Stimulated activated CD4-positive, alpha-beta T cell treated with anti-CD3 and anti-CD28 coated beads, Interleukin-4, amount 100 ng/mL, for 24 hours (primary cell): ENCODE results near the gene PLXNA4.

Source experiments
- DNase-seq: peaks from one replicate; pipeline ENCODE4 v3.0.0-alpha.2; 2020

Gene PLXNA4

DNA sequence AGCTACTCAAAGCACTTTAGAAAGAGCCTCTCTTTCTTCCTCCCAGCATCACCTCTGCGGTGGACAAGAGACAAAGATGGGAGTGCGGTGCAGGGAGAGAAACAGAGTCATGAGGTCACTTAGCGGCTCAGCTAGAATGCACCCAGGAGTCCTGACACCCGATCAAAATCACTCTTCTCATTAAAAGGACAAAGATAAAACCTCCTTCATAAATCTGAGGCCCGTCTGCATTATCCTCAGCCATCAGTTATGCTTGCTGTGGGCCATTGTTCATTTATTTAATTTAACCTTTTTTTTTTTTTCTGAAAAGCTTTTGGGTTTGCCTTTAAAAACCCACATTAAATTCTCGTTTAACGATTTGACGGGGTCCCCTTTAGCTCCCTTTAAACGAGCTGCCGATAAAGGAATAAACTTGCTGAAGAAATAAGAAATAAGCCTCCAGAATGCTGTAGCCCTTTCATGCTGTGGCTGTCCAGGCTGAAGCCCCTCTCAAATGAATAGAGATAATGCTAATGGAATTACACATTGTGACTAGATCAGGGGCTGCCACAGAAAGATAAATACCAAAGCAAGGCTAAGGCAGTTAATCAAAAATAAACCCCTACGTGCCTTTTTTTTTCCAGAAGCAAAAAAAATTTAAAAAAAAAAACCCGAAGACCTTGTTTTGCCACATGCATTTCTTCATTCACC lies 16.1 kb upstream of the PLXNA4 start:
- DNase-seq: no peak

DNA sequence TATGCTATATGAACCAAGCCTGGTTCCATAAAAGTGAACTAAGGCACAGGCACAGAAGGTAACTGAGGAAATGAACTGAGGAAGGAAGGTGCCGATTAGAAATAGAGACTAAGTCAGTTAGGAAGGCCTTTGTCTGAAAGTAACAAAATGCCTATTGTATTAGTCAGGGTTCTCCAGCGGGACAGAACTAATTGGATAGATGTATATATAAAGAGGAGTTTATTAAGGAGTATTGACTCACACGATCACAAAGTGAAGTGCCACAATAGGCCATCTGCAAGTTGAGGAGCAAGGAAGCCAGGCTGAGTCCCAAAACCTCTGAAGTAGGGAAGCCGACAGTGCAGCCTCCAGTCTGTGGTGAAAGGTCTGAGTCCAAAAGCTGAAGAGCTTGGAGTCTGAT lies 13.9 kb upstream of the PLXNA4 start:
- DNase-seq: no peak

DNA sequence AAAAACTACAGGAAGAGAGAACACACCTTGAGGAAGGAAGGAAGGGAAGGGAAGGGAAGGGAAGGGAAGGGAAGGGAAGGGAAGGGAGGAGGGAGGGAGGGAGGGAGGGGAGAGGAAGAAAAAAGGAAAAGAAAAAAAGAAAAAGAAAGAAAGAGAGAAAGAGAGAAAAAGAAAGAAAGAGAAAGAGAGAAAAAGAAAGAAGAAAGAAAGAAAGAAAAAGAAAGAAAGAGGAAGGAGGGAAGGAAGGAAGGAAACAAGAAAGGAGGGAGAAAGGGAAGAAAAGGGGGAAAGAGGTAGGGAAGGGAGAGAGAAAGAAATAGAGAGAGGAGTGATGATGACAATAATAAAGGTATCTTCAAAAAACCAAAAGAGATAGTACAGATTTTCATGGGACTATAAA lies 12.3 kb upstream of the PLXNA4 start:
- no peak for DNase-seq

DNA sequence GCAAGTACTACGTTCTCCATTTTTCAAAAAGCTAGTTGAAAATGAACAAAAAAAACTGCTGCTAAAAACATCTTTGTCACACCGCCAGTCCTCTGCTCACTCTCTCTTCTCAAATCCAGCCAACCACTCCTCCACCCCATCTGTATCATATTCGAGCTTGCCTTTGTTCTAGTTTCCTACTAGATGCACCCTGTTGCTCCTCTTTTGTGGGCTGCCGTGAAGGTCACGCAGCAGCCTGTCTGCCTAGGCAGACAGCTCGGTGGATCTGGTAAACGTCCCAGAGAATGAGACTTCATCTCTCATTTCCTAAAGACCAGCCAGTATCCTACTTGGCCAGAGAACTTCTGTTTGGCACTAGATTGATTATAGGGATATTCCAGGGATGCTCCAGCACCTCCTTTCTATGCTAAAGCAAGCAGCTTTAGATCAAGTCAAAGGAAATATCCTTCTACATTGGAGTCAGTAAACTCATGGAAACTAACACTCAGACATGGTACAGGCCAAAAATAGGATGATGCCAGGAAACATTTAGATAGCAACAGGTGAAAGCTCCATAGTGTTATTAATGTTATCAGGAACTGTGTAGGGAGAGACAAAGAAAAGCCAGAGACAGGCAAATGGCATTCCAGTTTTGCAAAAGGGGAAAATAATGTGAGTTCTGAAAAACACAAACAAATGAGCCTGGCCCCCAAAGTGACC lies 8.7 kb upstream of the PLXNA4 start:
- no peak for DNase-seq

DNA sequence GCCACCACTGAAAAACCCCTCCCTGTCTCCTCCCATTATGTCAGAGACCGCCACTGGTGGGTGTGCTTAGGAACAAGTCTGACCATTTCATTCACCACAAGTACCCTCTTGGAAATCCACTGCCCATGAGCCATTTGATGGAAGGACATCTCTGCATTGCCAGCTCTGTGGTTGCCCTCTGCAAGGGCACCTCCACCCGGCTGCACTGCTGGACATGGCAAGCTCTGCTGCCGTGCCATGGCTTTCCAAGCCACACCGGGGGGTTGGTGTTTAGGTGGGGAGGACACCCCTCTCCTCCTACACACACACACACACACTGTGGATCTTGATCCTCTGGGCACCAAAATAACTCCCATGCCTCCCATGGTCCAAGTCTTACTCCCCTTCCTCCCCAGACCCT lies 5.2 kb upstream of the PLXNA4 start:
- no peak for DNase-seq

DNA sequence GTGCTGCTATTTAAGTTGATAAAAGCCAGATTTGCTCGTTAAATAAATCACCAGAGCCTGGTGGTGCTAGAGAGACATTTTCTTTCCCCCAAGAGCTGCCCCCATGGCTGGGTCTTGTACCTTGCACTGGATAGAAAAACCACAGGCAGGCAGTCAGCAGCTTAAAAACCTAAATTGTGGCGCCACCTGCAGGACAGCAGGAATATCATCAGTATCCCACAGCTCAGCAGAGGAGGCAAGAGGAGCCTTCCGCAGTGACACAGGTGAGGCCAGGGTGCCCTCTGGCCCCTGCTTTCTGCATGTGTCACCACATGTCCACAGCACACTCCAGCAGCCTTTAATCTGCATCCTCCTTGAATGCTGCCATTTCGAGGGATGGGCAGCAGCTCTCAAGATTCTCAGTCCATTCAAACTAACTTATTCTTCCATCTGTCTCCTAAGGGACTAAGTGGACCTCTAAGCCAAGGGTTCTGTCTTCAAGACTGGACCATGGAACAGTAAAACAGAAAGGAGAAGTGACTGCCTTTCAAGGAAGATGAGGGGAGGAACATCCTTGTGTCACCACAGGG lies 4.5 kb upstream of the PLXNA4 start:
- DNase-seq: peak; percentile 64

DNA sequence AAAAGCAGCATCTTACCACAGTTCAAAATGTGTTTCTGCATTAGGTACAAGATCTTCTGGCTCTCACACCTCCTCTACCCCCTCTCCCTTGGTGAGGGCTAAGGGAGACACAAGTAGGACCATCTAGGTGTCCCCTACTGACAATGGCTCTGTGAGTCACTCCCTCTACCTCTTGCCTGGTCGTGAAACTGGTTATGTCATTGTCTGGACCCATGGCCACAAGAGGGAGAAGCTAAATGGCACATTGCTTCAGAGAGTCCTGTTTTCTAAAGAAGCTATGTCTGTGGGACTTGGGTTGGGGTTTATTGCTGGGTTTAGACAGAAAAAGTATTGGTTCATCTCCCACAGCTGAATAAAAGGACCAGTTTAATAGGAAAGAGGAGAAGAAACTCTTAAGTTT lies 4.0 kb upstream of the PLXNA4 start:
- DNase-seq: no peak

DNA sequence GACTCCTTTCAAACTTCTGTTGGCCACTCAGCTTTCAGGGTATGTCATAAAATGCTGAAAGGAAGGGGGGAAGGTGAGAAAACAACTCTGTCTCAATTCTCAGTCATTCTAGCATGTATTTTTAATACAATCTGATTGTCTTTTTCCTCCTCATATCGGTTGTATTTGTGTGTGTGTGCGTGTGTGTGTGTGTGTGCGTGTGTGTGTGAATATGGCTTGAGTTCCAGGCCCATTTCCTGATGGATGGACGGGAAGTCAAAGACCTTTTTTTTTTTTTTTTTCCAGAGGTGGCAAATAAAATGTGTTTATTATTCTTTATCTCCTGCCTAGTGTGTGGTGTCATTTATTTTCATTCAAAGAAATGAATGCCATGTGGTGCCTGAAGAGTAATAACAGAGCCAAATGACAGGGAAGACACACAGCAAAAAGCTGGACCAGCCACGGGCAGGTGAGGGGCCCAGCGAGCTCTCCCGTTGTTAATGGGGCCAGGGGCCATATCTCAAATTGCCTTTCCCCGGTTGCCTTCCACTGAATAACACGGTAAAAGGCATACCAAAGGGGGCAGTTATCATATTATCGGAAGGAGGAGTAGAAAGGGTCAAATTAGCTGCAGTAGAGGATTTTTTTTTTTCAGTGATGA lies 3.1 kb upstream of the PLXNA4 start:
- DNase-seq: no peak

DNA sequence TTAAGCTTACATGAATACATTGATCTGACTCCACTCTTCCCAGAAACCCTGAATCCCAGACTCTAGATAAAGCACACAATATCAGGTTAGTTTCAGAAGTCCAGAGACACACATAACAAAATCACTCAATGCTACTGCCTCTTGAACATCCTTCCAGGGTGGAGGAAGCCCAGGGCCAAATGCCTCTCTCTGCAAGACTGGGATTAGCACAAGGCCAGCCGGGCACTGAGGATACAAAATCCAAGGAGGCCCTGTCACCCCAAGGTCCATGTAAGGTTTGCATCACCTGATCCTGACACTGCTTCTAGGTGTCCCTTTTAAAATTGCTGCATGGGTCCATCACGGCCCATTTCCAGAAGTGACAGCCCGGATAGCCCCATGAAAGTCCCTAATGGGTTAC lies 2.6 kb upstream of the PLXNA4 start:
- no peak for DNase-seq

DNA sequence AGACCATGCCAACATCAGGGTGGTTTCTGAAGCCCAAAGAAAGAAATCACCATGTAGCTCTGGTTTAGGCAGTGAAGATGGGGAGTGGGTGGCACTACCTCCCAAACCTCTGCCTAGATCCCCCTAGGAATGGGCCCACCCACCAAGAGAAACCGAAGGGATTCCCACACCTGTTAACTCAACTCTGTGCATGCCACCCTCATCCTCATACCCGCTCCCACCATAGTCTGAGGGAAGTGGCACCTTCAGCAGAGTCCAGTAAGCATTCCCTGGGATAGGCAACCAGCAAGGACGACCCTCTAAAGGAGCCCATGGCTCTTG lies 1.7 kb upstream of the PLXNA4 start:
- DNase-seq: no peak

DNA sequence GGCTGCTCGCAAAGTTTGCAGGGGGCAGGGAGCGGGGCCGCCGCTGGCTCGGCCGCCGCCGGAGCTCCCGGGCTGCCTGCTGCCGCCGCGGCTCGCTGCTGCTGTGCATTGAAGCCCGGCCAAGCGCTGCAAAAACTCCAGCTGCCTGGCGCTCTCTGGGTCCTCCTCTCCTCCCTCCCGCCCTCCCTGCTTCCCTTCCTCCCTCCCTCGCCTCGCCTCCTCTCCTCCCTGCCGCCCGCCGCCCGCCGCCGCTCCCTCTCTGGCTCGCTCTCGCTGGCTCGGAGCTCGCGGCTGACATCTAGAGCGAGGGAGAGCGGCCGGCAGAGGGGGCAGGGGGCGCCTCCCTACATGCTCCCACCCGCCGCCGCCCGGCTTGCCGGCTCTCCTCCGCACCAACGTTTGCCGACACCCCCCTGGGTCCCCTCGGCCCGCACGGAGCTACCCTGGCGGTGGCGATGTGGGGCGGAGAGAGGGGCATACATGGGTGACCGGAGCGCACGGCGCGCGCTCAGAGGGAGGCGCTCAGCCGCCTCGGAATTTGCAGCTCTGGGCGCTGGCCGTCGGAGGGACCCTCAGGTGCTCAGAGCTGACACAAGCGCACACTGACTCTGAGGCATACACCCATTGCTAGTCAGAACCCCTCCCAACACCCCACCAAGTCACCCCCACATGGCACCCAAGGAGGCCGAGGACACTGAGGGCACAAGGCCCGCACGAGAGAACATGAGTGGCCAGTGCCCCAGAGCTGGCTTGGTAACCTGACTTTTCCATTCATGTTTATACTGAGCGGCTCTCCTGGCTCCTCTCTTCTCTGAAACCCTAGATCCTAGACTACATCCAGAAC lies 1.2 kb upstream of the PLXNA4 start:
- DNase-seq: no peak

DNA sequence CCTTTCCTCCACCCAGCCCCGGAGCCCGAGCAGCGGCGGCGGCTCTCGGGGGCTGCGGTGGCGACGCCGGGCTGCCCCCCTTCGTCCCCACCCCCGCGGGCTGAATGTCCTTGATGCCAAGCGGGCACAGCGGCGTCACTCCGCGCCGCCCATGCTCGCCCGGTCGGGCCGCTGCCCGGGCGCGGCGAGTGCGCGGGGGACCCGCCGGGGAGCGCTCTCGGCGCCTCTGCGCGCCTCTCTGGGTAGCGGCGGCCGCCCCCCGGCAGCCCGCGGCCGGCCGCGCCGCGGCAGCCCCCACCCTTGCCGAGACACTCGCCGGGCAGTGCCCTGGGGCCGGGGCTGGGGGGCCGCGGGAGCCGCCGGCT lies 433 bp upstream of the PLXNA4 start:
- no peak for DNase-seq

DNA sequence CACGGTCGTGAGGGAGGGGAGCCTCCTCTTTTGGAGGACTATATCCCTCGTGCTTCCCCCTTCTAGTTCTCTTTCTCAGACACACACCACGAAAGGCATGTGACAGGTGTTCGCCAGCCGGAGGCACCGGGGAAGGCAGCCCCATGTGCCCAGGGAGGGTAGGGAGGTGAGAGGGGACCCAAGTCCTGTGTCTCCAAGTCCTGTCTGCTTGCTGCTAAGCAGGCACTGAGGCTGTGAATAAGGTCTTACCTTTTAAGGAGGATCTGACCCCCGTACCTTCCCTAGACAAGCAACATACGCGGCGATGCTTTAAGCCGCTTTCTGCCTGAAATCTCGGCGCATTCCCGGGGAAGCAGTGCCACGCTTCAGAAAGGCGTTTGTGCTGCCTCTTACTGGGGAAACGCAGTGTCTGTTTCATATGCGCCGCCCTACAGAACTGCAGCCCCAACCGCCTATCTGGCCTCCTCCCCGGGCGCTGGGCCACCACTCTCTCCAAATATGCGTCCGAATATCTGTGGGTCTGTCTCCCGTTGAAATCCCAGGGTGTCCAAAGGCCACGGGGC lies 770 bp downstream of the PLXNA4 start:
- DNase-seq: no peak

DNA sequence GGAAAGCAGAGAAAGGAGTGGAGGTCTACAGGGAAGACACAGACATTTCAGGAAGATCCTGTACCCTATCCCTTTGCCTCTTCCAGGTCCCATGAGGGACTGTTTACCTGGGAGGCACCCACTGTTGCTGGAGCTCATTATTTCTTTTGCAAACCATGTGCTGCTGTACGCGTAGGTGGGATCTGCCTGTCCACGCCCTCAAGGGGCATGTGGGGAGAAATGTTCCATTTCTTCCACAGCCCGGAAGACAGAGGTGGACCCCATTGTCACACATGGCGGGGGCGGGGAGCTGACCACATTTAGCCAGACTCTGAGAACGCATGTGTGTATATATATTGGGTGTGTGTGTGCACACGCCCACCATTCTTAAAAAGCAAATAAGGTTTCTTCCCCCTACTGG lies 2.0 kb downstream of the PLXNA4 start:
- DNase-seq: no peak

DNA sequence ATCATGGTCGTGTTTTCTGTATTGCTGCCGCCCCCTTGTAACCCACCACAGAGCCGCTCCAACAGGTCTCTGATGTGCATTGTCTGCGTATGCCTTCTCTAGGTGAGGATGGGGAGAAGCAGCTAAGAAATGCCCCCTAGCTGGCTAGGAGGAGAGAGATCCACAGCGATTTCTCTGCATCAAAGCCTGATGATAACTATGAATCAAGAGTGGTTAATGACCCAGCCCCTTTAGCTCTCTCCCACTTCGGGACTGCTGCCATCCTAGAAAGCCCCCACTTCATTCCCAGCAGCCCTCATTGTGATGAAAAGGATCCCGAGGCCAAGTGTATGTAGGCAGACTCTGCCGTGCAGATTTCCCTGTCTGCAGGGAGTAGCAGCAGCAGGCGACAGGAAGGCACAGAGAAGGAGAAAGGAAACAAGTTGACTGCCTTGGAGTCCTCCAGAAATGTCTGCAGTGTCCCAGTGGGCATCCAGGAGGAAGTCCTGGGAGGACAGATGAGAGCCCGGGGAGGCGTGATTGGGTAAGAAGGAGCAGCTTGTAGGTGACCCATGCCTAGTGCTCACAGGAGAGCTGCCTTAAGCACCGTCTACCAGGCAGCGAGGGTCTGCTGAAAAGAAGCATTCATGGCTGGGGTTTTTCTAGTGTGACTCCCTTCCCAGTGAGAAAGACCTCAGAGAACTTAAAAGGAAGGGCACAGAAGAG lies 2.9 kb downstream of the PLXNA4 start:
- DNase-seq: no peak

DNA sequence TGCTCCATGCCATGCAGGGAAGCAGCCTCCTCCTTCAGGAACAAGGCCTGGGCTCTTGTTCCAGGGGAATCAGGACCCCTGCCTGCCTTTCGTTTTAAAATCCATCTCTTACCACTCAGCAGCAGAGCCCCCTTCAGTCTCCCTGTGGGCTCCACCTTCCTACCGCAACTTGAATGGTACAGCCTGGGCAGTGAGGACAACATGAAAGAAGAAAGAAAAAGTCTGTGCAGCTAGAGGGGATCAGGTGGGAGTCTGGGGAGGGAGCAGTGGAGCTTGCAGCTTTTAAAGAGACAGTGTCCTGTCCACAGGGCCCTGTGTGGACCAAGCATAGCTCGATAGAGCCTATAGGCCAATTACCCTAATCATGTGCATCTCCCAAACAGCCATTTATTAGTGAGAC lies 3.7 kb downstream of the PLXNA4 start:
- DNase-seq: no peak

DNA sequence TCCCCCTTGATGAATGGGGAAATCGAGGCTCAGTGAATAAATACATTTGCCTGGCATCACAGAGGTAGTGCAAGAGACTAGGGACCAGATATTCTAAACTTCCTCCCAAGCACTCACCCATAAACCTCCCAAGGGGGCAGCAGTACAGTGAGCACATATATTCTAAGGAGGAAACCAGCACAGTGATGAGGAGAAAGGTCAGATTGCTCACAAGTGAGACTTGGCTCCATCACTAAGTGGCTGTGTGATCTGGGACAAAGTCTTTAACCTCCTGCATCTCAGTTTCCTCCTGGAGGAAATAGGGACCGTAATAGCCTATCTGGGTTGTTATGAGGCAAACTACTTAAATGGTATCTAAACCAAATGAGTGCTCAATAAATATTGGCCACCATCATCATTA lies 4.3 kb downstream of the PLXNA4 start:
- DNase-seq: no peak

DNA sequence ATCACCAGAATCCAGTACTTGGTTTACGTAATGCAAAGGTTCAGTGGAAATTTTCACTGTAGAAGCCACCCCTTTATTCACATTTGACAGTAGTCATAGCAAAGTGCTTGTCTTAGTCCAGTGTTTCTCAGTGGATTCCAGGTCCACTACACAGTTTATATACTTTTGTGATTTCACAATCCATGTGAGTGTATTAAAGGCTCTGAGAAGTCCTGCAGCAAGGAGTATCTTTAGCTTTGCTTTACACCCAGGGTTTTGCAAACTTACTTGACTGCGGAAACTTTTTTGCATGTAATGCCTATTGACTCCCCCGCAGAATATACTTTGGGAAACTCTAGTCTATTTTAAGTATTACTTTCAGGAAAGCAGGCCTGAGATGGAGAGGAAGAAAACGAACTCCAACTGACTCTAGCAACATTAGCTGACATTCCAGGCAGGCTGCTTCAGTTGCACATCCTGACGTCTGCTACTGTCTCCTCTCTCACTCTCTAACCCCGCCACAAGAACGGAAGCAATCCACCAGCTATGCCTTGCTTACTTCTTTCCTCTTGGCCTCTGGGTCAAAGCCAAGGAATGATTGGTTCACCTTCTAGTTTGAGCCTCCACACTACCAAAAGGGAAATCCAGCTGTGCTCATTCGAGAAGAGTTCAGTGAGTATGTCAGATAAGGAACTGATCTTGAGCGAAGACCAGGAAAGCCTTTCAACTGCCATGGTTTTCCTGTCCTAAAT lies 6.2 kb downstream of the PLXNA4 start:
- DNase-seq: no peak

DNA sequence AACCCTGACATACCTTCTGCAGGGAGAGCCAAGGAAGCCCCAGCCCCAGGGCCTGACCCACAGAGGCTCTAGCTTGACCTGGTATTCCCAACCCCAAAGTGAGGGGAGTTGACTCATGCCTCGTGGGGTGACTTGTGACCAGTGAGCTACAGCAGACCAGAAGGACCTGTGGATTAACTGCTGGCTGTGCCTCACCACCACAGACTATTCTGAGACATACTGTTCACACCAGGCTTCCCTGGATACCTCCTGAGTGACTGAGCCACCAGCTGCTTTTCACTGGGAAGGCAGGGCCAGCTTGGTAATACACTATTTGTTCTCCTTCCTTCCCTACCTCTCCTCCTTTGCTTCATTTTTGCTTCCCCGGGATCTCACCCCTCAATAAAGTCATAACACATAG lies 7.3 kb downstream of the PLXNA4 start:
- DNase-seq: no peak

DNA sequence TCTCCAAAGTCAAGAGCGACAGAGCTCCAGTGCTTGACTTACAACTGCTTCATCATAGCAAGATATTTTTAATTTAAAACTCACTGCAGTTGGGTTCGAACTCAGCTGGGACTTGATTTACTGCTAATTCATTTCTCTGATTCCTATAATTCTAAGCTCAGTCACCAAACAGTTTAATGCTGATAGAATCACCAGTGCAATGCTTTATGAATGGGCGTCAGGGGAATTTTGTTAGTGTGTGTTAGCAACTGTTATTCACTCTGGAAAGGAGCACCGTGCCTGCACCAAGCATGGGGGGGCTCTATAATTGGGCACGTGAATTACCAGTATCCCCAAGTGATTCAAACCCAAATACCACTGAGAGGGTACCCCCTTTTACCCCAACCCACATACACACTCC lies 10.4 kb downstream of the PLXNA4 start:
- DNase-seq: no peak

DNA sequence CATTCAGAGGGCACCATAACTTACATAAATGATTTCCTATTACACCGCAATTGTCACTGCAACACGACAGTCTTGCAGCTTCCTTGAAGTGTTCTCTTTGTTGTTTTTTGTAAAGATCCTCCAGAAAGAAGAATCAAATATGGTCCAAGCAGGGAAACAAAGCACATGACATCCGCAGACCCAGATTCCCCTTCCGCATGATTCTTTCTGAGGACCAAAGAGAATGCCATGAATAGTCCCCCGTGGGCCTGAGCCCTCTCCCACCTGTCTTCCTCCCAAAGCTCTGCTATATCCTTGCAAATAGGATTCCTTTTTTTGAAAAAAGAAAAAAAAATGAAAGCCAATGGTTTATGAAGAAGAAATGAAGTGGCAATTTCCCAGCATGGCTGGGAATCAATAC lies 10.8 kb downstream of the PLXNA4 start:
- no peak for DNase-seq

DNA sequence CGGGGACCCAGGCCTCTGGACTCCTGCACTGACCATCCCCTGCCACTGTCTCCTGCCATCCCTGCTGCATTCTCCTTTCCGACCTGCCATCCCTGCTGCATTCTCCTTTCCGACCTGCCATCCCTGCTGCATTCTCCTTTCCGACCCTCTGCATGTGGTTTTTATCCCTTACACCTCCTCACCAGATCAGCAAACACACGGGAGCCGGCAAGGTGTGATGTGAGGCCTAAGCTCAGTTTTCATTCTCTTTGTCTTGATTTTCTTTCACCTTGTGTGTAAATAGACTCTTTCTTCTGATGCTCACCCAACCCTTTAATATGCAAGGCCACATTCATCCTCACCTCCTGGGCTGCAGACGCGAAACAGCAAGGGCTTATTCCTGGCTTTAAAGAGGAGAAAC lies 11.4 kb downstream of the PLXNA4 start:
- no peak for DNase-seq
